Stimulated activated CD8-positive, alpha-beta memory T cell treated with anti-CD3 and anti-CD28 coated beads, Interleukin-15, amount 100 ng/mL, for 4 hours (primary cell): ENCODE data around the gene DUSP8.

Source experiments
- DNase-seq, 2 donors: peaks; one replicate each; pipeline ENCODE4 v3.0.0-alpha.2; 2020; ENCODE audit warnings: low read depth in 2 of 2

Gene DUSP8

DNA sequence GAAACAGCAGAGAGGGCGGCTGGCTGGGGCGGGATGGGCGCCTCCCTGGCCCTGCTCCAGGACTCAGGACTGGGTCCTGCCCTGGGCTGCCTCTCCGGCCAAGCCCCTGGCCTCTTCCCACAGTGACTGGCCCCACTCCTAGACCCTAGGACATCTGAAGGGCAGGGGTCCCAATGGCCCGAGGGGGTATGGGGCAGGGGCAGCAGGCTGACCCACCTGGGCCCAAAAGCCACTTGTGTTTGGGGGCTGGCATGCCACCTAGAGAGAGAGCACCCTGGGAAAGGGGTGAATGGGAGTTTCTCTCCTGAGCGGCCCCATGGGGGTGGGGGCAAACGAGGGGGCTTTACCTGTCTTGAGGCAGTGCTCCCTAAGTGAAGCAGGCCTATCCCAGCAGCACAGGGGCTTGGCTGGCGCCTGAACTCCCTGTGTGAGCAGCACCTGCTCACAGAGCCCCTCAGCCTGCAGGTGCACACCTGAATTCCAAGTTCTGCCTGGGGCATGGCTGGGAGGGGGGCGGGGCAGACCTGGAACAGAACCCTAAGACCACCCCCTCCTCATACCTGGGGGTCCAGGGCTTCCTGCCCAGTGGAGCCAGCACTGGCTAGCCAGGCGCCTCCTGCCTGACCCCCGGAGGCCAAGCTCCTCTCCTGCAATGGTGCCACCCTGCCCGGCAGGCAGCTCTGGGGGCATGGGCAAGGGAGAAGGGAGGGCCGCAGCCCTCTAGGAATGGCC is 16.9 kb downstream of the DUSP8 start:
- DNase-seq: no peak

GRCh38 chr11:1553808-1554594 is 18.1 kb downstream of the DUSP8 start:
- DNase-seq: no peak

DNA sequence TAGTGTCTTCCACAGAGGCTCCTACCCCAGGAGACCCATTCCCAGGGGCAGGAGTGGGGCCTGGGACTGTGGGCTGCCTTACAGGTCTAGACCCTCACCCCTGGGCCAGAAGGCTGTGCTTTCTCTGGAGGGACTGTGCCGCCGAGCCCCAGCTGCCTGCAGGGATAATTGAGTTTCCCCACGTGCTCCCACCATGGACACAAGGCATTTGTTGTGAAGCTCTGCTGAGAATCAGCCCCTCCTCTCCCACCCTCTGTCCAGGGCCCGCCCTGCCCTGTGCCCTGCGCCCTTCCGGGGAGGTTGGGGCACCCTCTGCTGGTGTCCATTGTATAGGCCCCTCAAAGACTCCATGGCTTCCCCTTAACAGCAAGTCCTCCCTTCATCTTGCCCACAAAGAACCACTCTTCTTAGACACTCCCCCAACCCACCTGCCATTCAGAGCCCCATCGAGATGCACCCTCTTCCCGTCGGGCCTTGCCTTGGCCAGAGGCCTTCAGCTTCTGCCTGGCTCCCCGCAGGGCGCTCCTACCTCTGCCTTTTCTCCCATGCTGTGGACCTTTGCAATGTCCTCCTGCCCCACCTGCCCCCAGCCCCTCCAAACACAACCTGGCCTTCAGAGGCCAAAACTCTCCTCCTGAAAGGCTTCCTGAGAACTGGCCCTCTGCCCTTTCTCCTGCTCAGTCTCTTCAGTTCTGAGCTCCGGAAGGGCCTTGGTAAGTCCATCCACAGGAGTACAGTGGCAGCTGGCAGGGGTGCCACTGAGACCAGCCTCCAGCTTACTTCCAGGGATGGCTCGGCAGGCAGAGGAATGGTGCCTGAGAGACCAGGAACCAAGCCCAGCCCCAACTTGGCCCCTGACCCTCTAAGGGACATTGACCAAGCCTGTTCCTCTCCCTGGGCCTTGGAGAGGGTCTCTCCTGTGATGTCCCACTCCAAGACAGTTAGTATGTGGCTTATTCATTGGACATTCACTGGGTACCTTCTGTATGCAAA is 22.4 kb downstream of the DUSP8 start:
- no peak for DNase-seq

GRCh38 chr11:1548221-1549070 is 23.6 kb downstream of the DUSP8 start:
- no peak for DNase-seq

- DNase-seq: no peak
Observed at GRCh38 chr11:1547467-1548098, 24.5 kb downstream of the DUSP8 start.

- no peak for DNase-seq
Observed at GRCh38 chr11:1546536-1547466, 25.3 kb downstream of the DUSP8 start.

DNA sequence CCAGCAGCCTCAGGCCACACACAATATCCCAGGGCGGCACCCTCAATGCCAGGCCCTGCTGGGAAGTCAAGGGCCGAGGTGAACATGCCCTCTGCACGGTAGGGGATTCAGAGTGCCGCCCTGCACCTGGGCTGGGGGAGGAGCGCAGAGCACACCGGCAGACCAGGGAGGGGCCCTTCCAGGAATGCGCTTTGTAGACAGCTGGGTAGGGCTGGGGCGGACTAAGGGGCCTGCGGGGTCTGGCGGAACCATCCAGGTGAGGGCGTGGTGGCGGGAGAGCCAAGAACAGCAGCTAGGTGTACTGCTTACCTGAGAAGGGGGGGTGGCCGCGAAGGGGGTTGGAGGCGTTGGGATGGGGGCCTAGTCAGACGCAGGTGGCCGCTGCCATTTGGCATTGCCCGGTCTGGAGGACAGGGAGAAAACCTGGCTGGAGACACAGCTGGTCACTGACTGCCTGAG is 26.0 kb downstream of the DUSP8 start:
- no peak for DNase-seq

DNA sequence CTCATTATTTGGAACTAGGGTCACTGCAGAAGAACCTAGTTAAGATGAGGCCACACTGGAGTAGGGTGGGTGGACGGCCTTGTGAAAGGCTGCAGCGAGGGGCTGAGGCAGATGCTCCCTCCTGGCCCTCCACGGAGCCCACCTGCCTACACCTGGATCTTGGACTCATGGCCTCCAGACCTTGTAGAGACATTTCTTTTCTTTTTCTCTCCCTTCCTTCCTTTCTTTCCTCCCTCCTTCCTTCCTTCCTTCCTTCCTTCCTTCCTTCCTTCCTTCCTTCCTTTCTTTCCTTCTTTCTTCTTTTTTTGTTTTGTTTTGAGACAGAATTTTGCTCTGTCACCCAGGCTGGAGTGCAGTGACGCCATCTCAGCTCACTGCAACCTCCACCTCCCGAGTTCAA is 26.6 kb downstream of the DUSP8 start:
- DNase-seq: no peak

- no peak for DNase-seq
Observed at GRCh38 chr11:1544536-1544935, 27.5 kb downstream of the DUSP8 start.

- DNase-seq: no peak
Observed at GRCh38 chr11:1543606-1544263, 28.3 kb downstream of the DUSP8 start.

- no peak for DNase-seq
Observed at GRCh38 chr11:1542267-1542666, 29.8 kb downstream of the DUSP8 start.

DNA sequence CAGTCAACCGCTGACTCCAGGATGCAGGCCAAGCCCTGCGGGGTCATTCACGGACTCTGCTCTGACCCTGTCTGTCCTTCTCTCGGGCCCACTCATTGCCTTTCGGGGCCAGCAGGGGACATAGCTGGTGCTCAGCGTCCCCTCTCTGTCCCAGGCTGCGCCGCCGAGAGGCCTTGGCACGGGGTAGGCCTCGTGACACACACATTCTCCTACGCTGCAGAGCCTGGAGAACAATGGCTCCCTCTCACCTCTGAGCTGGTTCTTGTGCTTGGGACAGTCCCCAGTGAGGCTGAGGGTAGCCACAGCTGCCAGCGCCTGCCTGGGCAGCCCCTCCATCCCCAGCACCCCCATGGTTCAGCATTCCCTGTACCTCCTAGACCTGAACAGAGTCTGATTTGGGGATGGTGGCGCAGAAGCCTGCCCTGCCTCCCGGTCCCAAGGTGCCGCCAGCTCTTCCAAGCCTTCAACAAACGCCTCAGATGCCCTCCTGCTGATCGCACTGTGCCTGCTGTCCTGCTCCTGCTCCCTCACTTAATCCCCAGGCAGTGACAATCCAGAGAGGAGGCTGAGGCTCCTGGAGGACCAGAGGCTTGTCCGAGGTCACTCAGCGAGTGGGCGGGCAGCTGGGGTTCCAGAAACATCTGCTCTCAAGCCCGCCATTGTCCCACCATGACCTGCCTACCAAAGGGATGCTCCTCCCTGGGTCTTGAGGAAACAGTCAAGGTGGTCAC is 30.4 kb downstream of the DUSP8 start:
- no peak for DNase-seq

DNA sequence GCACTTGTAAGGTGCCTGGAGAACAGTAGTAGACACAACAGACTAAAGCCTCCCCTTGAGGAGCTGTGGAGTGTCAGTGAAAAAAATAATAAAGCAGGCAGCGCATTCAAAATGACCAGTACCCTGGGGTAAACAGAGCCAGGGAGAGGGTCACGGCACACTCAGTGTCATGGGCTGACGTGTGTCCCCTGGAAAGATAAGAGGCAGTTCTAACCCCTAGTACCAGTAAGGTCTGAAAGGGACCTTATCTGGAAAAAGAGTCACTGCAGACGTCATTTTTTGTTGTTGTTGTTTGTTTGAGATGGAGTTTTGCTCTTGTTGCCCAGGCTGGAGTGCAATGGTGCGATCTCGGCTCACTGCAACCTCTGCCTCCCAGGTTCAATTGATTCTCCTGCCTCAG is 32.0 kb downstream of the DUSP8 start:
- no peak for DNase-seq

- no peak for DNase-seq
Observed at GRCh38 chr11:1538153-1538552, 33.9 kb downstream of the DUSP8 start.

DNA sequence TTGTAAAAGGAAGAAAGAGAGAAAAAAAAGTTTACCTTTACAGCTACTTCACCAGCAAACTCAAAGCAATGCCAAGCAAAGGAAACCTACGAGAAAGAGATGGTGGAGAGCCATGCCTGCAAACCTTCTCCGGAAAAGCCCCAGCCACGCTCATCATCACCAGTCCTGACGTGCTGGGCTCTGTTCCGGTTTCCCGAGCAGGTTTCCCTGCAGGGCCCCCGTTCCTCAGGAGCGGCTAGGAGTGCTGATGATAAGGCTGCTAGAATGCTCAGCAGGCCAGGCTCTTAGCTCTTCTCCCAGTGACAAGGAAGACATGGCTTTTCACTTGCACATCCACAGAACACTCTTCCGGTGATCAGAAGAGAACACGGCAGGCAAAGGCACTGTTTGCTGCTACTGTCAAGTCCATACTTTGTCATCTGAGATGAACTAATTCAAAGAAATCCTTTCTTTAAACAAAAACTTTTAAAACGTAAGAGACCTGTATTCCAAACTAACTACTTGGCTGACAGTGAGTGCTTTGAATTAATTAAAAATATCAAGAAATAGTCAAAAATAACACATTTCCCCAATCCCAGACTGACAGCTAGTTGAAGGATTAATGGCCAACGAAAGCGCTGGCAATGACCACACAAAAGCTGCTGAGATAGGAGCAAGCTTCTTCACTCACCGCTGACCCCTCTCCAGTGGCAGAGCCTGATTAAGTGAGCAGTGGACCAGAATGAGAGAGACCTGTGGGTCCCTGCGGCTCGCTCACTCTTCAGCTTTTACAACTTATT is 35.8 kb downstream of the DUSP8 start:
- no peak for DNase-seq

DNA sequence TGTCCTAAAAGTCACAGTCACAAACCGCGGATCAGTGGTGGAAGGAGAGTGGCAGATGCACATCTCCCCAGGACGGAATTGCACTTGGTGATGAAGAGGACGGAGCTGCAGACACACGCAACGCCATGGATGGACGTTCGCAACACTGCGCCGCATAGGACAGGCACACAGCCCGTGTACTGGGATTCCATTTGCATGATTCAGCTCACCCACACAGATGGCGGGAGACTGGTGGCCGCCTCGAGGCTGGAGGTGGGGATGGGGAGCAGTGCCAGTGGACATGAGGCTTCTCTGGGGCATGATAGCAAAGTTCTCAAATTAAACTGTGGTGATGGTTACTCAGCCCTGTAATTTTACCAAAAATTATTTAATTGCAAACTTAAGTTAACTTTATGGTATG is 37.4 kb downstream of the DUSP8 start:
- DNase-seq: no peak

GRCh38 chr11:1534171-1534570 is 37.9 kb downstream of the DUSP8 start:
- no peak for DNase-seq
